Liver (tissue), 3 donors: Measurements from ENCODE around the gene KATNAL1.

ENCODE experiments used
- ATF3 ChIP-seq: IDR thresholded peaks from 2 replicates; pipeline ENCODE4 v1.6.1; 2016; ENCODE audit warnings: antibody characterized with exemption
- CTCF ChIP-seq: fragments of 150-350 bp; IDR thresholded peaks from 2 replicates; pipeline ENCODE4 v1.5.1; 2017; ENCODE audit warnings: improper control_type of control experiment, low read depth, low read length; ENCODE audit not compliant: missing input control
- EGR1 ChIP-seq, 2 donors: IDR thresholded peaks; 2 replicates each; pipeline ENCODE4 v1.6.1; 2016 to 2018; ENCODE audit warnings: antibody characterized with exemption in 2 of 2, low read depth in 2 of 2
- FOXA1 ChIP-seq: IDR thresholded peaks from 2 replicates; pipeline ENCODE4 v1.6.1; 2016; ENCODE audit warnings: antibody characterized with exemption
- HNF4A ChIP-seq, 2 donors: conservative IDR thresholded peaks; 2 replicates each; pipeline ENCODE4 v1.6.1; 2016; ENCODE audit warnings: antibody characterized with exemption in 2 of 2, mild to moderate bottlenecking in 2 of 2
- JUND ChIP-seq, 2 donors: IDR thresholded peaks; 2 replicates each; pipeline ENCODE4 v1.6.1; 2016; ENCODE audit warnings: antibody characterized with exemption in 2 of 2
- MAX ChIP-seq: IDR thresholded peaks from 2 replicates; pipeline ENCODE4 v1.6.1; 2016; ENCODE audit warnings: antibody characterized with exemption
- RAD21 ChIP-seq, 2 donors: IDR thresholded peaks; 2 replicates each; pipeline ENCODE4 v1.6.1; 2016; ENCODE audit warnings: antibody characterized with exemption in 2 of 2, mild to moderate bottlenecking in 2 of 2
- REST ChIP-seq: IDR thresholded peaks from 2 replicates; pipeline ENCODE4 v1.6.1; 2016; ENCODE audit warnings: antibody characterized with exemption, mild to moderate bottlenecking
- RXRA ChIP-seq, 2 donors: IDR thresholded peaks; 2 replicates each; pipeline ENCODE4 v1.6.1; 2017 to 2018; ENCODE audit warnings: antibody characterized with exemption in 2 of 2, mild to moderate bottlenecking in 1 of 2
- SP1 ChIP-seq: IDR thresholded peaks from 2 replicates; pipeline ENCODE4 v1.6.1; 2018; ENCODE audit warnings: antibody characterized with exemption, mild to moderate bottlenecking
- TAF1 ChIP-seq: conservative IDR thresholded peaks from 2 replicates; pipeline ENCODE4 v1.6.1; 2016; ENCODE audit warnings: antibody characterized with exemption, mild to moderate bottlenecking
- YY1 ChIP-seq: IDR thresholded peaks from 2 replicates; pipeline ENCODE4 v1.6.1; 2016; ENCODE audit warnings: antibody characterized with exemption, mild to moderate bottlenecking
- ZBTB33 ChIP-seq: IDR thresholded peaks from 2 replicates; pipeline ENCODE4 v1.6.1; 2016; ENCODE audit warnings: antibody characterized with exemption
- donor health status: healthy.
- donor health status: healthy.

- TF ChIP-seq CTCF: no peak
- TF ChIP-seq REST: no peak
- no peak for TF ChIP-seq JUND (IDR thresholded peaks at IDR 0.05)
- no peak for TF ChIP-seq TAF1
- no peak for TF ChIP-seq SP1
- no peak for TF ChIP-seq MAX
- TF ChIP-seq RXRA (IDR thresholded peaks at IDR 0.05): no peak
- TF ChIP-seq YY1: no peak
- TF ChIP-seq RAD21 (IDR thresholded peaks at IDR 0.05): no peak
- TF ChIP-seq FOXA1: no peak
- TF ChIP-seq HNF4A (conservative IDR thresholded peaks at IDR 0.05): no peak
- no peak for TF ChIP-seq ZBTB33
- no peak for TF ChIP-seq EGR1 (IDR thresholded peaks at IDR 0.05; ENCODE audit: low read depth in 2 of 2)
- no peak for TF ChIP-seq ATF3
Measured at GRCh38 chr13:30321256-30321655, 13.9 kb upstream of the KATNAL1 start.
